ENCODE results near the gene KLHDC7B.

DNA sequence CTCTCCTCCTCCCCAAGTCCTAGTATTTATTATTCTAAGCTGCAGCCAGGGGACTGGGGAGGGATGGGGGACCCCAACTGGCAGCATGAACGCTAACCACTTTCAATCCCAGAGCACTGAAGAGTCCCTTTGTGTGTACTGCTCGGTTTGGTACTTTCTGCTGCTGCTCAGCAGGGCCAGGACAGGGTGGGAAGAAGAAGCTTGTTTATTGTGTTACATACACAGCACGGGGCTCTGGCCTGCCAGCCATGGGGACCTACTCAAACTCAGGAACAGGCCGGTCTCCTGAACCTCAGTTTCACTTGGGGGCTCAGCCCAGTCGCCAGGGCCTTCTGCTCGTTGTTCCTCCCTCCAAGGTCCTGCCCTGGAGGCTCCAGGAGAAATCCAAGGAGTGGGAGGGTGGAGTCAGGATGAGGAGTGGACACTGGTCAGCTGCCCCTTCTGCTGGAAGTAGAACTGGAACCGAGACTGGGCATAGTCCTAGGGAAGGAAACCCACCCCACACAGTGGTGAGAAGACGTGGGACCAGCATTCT, 33.1 kb downstream of the KLHDC7B start:
- TF ChIP-seq ZFX (IDR thresholded peaks at IDR 0.05; ENCODE audit: borderline replicate concordance): no peak
- TF ChIP-seq, protein P1, sequence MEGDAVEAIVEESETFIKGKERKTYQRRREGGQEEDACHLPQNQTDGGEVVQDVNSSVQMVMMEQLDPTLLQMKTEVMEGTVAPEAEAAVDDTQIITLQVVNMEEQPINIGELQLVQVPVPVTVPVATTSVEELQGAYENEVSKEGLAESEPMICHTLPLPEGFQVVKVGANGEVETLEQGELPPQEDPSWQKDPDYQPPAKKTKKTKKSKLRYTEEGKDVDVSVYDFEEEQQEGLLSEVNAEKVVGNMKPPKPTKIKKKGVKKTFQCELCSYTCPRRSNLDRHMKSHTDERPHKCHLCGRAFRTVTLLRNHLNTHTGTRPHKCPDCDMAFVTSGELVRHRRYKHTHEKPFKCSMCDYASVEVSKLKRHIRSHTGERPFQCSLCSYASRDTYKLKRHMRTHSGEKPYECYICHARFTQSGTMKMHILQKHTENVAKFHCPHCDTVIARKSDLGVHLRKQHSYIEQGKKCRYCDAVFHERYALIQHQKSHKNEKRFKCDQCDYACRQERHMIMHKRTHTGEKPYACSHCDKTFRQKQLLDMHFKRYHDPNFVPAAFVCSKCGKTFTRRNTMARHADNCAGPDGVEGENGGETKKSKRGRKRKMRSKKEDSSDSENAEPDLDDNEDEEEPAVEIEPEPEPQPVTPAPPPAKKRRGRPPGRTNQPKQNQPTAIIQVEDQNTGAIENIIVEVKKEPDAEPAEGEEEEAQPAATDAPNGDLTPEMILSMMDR (IDR thresholded peaks at IDR 0.05): no peak
